HT1080 (cell line): Measurements from ENCODE around the gene CABCOCO1. TPM values are rescaled to one million over a fixed set of nuclear protein-coding genes. Genes with fewer than 3 reads are reported as not detected.
"Not testable (repeated sequence)": the region's sequence is repeated elsewhere in the genome, so short reads cannot be mapped to it uniquely, and the experiment has no call there.

Experiments
- DNase-seq: peaks from one replicate; pipeline ENCODE4 v3.0.0-alpha.2; 2015; ENCODE audit warnings: low read depth
- total RNA-seq: library from RNA; depleted of rRNA; stranded (reverse); fragments of >200 nt; shearing (Covaris generic); gene quantifications from 2 replicates; pipeline ENCODE4 v1.2.3, GENCODE V29; 2014

Gene CABCOCO1
- total RNA-seq, 1 experiment from 2014 or later, result not detected

GRCh38 chr10:61708846-61709245 is 46.1 kb downstream of the CABCOCO1 start:
- DNase-seq, result no peak

DNA sequence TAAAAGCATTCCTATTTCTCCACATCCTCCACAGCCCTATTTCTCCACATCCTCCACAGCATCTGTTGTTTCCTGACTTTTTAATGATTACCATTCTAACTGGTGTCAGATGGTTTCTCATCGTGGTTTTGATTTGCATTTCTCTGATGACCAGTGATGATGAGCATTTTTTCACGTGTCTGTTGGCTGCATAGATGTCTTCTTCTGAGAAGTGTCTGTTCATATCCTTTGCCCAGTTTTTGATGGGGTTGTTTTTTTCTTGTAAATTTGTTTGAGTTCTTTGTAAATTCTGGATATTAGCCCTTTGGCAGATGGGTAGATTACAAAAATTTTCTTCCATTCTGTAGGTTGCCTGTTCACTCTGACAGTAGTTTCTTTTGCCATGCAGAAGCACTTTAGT is 49.4 kb downstream of the CABCOCO1 start:
- not testable (repeated sequence) for DNase-seq

DNA sequence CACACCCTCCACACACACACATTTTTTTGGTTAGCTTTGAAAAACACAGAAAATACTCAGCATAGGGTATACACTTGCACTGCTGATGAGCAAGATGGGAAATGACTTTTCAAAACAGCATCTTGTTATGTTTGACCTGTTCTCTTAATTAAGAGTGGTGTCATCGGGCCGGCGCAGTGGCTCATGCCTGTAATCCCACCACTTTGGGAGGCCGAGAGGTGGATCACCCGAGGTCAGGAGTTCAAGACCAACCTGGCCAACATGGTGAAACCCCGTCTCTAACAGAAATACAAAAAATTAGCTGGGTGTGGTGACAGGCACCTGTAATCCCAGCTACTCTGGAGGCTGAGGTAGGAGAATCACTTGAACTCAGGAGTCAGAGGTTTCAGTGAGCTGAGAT is 56.7 kb downstream of the CABCOCO1 start:
- not testable (repeated sequence) for DNase-seq

- DNase-seq, result no peak
Observed at GRCh38 chr10:61719906-61720305, 57.2 kb downstream of the CABCOCO1 start.

- DNase-seq, result no peak
Observed at GRCh38 chr10:61721431-61721830, 58.7 kb downstream of the CABCOCO1 start.

DNA sequence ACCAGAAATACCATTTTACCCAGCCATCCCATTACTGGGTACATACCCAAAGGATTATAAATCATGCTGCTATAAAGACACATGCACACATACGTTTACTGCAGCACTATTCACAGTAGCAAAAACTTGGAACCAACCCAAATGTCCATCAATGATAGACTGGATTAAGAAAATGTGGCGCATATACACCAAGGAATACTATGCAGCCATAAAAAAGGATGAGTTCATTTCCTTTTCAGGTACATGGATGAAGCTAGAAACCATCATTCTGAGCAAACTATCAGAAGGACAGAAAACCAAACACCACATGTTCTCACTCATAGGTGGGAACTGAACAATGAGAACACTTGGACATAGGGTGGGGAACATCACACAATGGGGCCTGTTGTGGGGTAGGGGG is 62.5 kb downstream of the CABCOCO1 start:
- DNase-seq, result not testable (repeated sequence)

GRCh38 chr10:61729596-61729995 is 66.9 kb downstream of the CABCOCO1 start:
- no peak for DNase-seq

DNA sequence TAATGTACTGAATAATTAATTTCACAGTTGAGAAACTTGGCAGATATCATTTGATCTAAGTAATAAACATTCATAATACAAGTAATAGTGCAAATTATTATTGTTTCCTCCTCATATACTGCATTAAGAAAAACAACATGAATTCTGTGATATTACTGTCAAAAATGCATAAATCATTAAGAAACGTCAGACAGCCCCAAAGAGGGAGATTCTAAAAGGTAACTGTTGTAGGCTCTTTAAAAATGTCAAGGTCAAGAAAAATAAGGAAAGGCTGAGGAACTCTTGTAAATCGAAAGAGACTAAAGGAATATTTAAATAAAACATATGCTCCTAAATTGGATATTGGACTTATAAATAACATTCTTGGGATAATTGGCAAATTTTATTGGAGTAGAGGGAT is 67.9 kb downstream of the CABCOCO1 start:
- no peak for DNase-seq

- no peak for DNase-seq
Observed at GRCh38 chr10:61731638-61732037, 68.9 kb downstream of the CABCOCO1 start.

DNA sequence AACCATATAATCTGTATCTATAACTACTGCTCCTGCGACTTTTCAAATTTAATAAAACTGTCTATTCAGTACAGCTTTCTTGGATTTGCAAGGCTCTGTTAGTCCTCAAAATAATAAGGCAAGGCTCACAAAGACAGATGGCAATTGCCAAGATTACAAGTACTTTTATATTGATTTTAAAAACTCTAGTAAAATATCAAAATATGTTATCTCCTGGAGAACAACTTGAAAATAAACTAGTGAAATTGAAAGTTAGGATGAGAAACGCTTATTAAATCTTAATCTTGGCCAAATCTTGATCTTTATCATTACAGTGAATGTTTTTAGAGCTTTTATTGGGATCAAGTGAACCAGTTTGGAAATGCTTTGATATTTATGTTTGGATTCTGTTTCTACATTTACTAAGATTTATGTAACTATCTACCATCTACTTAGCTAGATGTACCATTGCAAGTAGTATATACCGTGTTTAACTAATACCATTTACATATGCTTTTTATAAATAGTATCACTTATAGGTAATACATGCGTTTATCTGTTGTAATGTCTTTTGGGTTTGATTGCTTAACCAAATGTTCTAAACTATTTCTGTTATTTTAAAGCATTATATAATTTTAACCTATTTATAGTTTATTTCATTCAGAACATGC is 70.0 kb downstream of the CABCOCO1 start:
- DNase-seq, result no peak

- DNase-seq, result peak; percentile 37
Observed at GRCh38 chr10:61733358-61733940, 70.7 kb downstream of the CABCOCO1 start.

- no peak for DNase-seq
Observed at GRCh38 chr10:61735882-61736281, 73.2 kb downstream of the CABCOCO1 start.

GRCh38 chr10:61737455-61737854 is 74.7 kb downstream of the CABCOCO1 start:
- not testable (repeated sequence) for DNase-seq

DNA sequence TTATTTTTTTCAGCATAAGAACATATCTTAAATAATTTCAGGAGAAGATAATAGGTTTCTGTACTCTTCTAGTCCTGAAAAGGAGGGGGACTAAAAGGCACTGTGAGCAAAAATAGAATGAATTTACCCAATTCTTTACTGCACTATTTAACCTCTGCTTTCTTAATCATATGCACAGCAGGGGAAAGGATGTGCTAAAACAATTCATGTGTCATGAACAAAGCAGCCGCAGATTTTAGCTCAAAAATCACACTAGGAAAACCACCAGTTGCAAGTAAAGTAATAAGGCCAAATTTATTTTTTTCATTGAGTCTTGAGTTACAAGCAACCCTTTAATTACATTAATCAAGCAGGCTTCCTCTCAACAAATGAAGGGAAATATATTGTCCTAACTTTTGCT is 80.1 kb downstream of the CABCOCO1 start:
- DNase-seq, result no peak

DNA sequence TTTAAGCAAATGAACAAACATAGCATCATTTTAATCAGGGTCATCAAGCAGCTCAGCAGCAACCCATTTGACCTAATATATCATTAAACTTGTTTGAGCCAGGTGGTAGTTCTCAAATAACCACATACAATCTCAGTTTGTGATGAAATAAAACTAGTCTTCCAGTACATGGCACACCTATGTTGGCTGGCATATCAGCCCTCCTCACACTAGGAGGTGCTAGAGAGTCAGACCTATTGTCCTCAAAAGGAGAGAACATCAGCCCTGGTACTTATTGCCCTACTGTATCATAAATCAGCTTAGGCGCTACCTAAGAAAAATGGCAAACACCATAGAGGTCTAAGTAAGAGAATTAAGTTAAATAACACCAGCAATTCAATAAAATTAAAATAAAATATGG is 81.7 kb downstream of the CABCOCO1 start:
- peak; percentile 10 for DNase-seq

DNA sequence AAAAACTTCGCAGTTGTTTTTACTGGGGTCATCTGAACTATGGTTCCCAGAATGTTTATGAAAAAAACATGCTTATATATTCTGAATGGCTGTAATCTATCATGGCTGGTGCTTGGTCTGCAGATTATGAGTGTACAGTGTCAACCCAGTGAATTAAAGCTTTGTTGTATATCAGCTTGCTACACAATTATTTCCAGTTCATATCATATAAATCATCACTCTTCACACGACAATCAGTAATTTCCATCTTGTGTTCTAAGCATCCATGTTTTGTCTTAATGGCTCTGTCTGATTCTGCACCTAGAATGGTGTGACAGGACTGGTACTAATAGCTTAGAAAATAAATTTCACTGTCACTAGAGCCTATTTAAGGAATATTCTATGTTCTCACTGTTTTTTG is 83.6 kb downstream of the CABCOCO1 start:
- DNase-seq, result no peak

DNA sequence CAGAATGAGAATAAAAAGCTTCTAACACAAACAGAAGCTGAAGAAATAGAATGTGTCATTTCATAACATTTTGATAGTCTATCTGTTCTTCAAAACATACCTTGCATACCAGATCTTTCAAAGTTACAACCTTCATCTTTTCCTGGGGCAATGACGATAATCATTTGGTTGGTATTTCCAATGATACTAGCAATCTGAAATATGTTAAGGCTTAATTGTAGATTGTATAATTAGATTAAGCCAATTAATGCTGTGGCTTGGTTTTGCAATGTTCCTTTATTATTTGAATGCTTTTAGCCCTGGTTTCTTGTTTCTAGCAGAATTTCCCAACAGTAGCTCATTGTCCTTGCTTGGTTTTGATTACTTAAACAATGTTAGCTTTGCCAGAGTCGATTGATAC is 84.6 kb downstream of the CABCOCO1 start:
- no peak for DNase-seq

GRCh38 chr10:61749291-61749690 is 86.6 kb downstream of the CABCOCO1 start:
- no peak for DNase-seq

DNA sequence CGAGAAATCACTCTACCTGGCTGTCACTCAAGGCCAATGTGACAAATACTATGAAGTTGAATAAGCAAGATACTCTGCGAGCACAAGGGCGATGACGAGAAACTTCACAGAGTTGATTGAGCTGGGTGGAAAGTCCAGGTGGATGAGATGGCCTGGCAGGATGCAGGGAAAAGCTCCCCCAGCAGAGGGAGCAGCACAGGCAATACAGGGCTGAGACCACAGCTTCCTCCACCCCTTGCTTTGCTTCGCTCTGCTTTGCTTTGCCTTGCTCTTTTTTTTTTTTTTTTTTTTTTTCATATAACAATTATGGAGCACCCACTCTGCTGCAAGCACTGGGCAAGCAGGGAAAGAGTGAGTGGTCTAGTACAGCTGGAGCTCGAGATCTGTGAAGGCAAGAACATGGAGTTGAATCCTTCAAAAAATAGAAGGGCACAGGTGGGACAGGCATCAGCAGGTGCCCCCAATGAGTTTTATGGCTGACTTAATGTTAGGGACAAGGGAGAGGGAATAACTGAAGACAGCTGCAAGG is 88.3 kb downstream of the CABCOCO1 start:
- DNase-seq, result peak; percentile 62

- DNase-seq, result no peak
Observed at GRCh38 chr10:61751599-61751998, 88.9 kb downstream of the CABCOCO1 start.

- peak; percentile 73 for DNase-seq
Observed at GRCh38 chr10:61752111-61753011, 89.6 kb downstream of the CABCOCO1 start.

DNA sequence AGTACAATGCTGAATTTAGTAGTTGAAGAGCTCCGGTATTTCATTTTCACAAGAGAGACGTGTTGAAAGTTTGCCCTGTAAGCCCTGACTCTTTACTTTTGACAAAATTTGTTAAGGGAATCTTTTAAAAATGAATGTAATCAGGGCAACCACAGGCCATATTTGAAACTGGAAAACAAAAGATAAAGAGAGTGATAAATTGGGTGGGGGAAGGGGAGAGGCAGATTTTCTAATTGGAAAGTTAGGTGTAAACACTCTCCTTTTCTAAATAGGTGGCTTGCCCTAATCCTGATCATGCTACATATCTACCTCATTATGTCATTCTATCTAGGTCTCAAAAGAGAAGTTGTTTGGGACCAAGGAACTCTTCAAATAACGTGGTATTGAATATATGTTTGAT is 90.7 kb downstream of the CABCOCO1 start:
- no peak for DNase-seq
